Hepatocyte (in vitro differentiated cells): ENCODE results near the gene RALGAPA2. TPM values are rescaled to one million over a fixed set of nuclear protein-coding genes. Genes with fewer than 3 reads are reported as not detected.
A peak's percentile ranks its signal among the peaks of the same experiment; 100 is the strongest.

ENCODE experiments used
- DNase-seq: peaks from one replicate; pipeline ENCODE4 v3.0.0-alpha.2; 2016; ENCODE audit warnings: low spot score
- H2AFZ ChIP-seq: fragments of 200-600 bp; sonication (generic); 2 replicates; pipeline ENCODE4 v1.6.0; 2016; ENCODE audit warnings: antibody characterized with exemption, mild to moderate bottlenecking
- H3K27ac ChIP-seq: fragments of 200-600 bp; sonication (generic); 2 replicates; pipeline ENCODE4 v1.5.1; 2016; ENCODE audit warnings: mild to moderate bottlenecking
- H3K27me3 ChIP-seq: fragments of 200-600 bp; sonication (generic); 2 replicates; pipeline ENCODE4 v1.6.1; 2016
- H3K36me3 ChIP-seq: fragments of 200-600 bp; sonication (generic); replicated peaks from 2 replicates; pipeline ENCODE4 v1.5.1; 2016; ENCODE audit warnings: low read depth; ENCODE audit not compliant: insufficient read depth
- H3K4me1 ChIP-seq: fragments of 200-600 bp; sonication (generic); 2 replicates; pipeline ENCODE4 v1.5.1; 2016; ENCODE audit warnings: mild to moderate bottlenecking, moderate library complexity; ENCODE audit not compliant: insufficient read depth
- H3K4me2 ChIP-seq: fragments of 200-600 bp; sonication (generic); 2 replicates; pipeline ENCODE4 v1.6.0; 2016
- H3K4me3 ChIP-seq: fragments of 200-600 bp; sonication (generic); 2 replicates; pipeline ENCODE4 v1.5.1; 2016; ENCODE audit warnings: mild to moderate bottlenecking
- H3K79me2 ChIP-seq: fragments of 200-600 bp; sonication (generic); 2 replicates; pipeline ENCODE4 v1.6.0; 2017; ENCODE audit warnings: mild to moderate bottlenecking
- H3K9me2 ChIP-seq: fragments of 200-600 bp; sonication (generic); replicated peaks from 2 replicates; pipeline ENCODE4 v1.6.0; 2017; ENCODE audit warnings: mild to moderate bottlenecking; ENCODE audit not compliant: insufficient read depth
- H3K9me3 ChIP-seq: fragments of 200-600 bp; sonication (generic); 2 replicates; pipeline ENCODE4 v1.5.1; 2016; ENCODE audit warnings: low read depth, mild to moderate bottlenecking
- H4K20me1 ChIP-seq: fragments of 200-600 bp; sonication (generic); 2 replicates; pipeline ENCODE4 v1.6.0; 2016; ENCODE audit warnings: mild to moderate bottlenecking; ENCODE audit not compliant: insufficient read depth, poor library complexity, severe bottlenecking
- CTCF ChIP-seq: fragments of 200-600 bp; sonication (generic); IDR thresholded peaks from 2 replicates; pipeline ENCODE4 v1.5.1; 2016; ENCODE audit warnings: antibody characterized with exemption, mild to moderate bottlenecking; ENCODE audit not compliant: poor library complexity
- EZH2 ChIP-seq: fragments of 200-600 bp; sonication (generic); IDR thresholded peaks from 2 replicates; pipeline ENCODE4 v1.6.1; 2016; ENCODE audit warnings: antibody characterized with exemption, mild to moderate bottlenecking, borderline replicate concordance
- EZH2phosphoT487 ChIP-seq: fragments of 200-600 bp; sonication (generic); IDR thresholded peaks from one replicate; pipeline ENCODE4 v1.6.1; 2018; ENCODE audit warnings: antibody characterized with exemption, mild to moderate bottlenecking, low read depth, moderate library complexity; ENCODE audit not compliant: unreplicated experiment, severe bottlenecking
- WGBS: methylation state at CpG from one replicate; pipeline ENCODE4 v1.1.6; 2016; ENCODE audit warnings: low lambda C conversion rate; ENCODE audit errors: missing lambda C conversion rate; 5-methylcytosine and 5-hydroxymethylcytosine counted together
- polyA plus RNA-seq: library from polyadenylated mRNA; unstranded; fragments of >200 nt; fragmentation: Nextera tagmentation; extraction: Ambion mirVana; gene quantifications from 2 replicates; pipeline ENCODE4 v1.2.1, GENCODE V29; 2016
- total RNA-seq: library from RNA; depleted of rRNA; stranded (reverse); fragments of >200 nt; gene quantifications from 2 replicates; pipeline ENCODE4 v1.2.3, GENCODE V29; 2014

Gene RALGAPA2
- total and polyA plus RNA-seq, 2 experiments from 2014 or later: 16.8 to 35.3 TPM

GRCh38 chr20:20549267-20549612 is 163.2 kb downstream of the RALGAPA2 start:
- no peak overlapping the region for H3K4me3 ChIP-seq
- H3K4me1 ChIP-seq: peaks cover 14% of the 10 kb centered on the region
- H3K36me3 ChIP-seq: no peaks in the 10 kb centered on the region
- peak overlapping the region; percentile 6 for H3K4me2 ChIP-seq
- no peaks in the 10 kb centered on the region for H3K9me3 ChIP-seq
- H2AFZ ChIP-seq: no peak overlapping the region
- H4K20me1 ChIP-seq: no peaks in the 10 kb centered on the region
- H3K27me3 ChIP-seq: no peaks in the 10 kb centered on the region
- H3K79me2 ChIP-seq: no peaks in the 10 kb centered on the region
- WGBS: 91% methylated on average over 6 of the region's 6 CpGs
- no peaks in the 10 kb centered on the region for H3K9me2 ChIP-seq
- no peak for TF ChIP-seq CTCF
- peak overlapping the region; percentile 81 for H3K27ac ChIP-seq
- peak; percentile 14 for DNase-seq

- H4K20me1 ChIP-seq: no peaks in the 10 kb centered on the region
- H3K27ac ChIP-seq: peak overlapping the region; percentile 81
- no peak overlapping the region for H2AFZ ChIP-seq
- H3K79me2 ChIP-seq: no peaks in the 10 kb centered on the region
- peak; percentile 31 for DNase-seq
- H3K4me2 ChIP-seq: peak overlapping the region; percentile 6
- H3K36me3 ChIP-seq: no peaks in the 10 kb centered on the region
- H3K9me2 ChIP-seq: no peaks in the 10 kb centered on the region
- WGBS: 44% methylated on average over 5 of the region's 5 CpGs
- no peaks in the 10 kb centered on the region for H3K9me3 ChIP-seq
- H3K4me1 ChIP-seq: peaks cover 14% of the 10 kb centered on the region
- H3K4me3 ChIP-seq: no peak overlapping the region
- H3K27me3 ChIP-seq: no peaks in the 10 kb centered on the region
- no peak for TF ChIP-seq EZH2phosphoT487
- TF ChIP-seq EZH2: no peak
- no peak for TF ChIP-seq CTCF
These were observed 163.7 kb downstream of the RALGAPA2 start for GRCh38 chr20:20548527-20549266.

- H3K36me3 ChIP-seq: no peaks in the 10 kb centered on the region
- peak overlapping the region; percentile 81 for H3K27ac ChIP-seq
- no peak overlapping the region for H2AFZ ChIP-seq
- H3K9me2 ChIP-seq: no peaks in the 10 kb centered on the region
- peaks cover 14% of the 10 kb centered on the region for H3K4me1 ChIP-seq
- H3K27me3 ChIP-seq: no peaks in the 10 kb centered on the region
- no peak for DNase-seq
- H3K79me2 ChIP-seq: no peaks in the 10 kb centered on the region
- H4K20me1 ChIP-seq: no peaks in the 10 kb centered on the region
- no peak for TF ChIP-seq EZH2phosphoT487
- no peak for TF ChIP-seq EZH2
- TF ChIP-seq CTCF: no peak
- no peaks in the 10 kb centered on the region for H3K9me3 ChIP-seq
- 96% methylated on average over 2 of the region's 2 CpGs for WGBS
- H3K4me2 ChIP-seq: no peak overlapping the region
- H3K4me3 ChIP-seq: no peak overlapping the region
These were observed 164.6 kb downstream of the RALGAPA2 start for GRCh38 chr20:20547876-20548266.
